B cell (primary cell): ENCODE results near the gene NOL4L.

Experiments
- EZH2 ChIP-seq: IDR thresholded peaks from 2 replicates; pipeline ENCODE4 v1.6.1; 2012; ENCODE audit warnings: borderline replicate concordance, low read depth, mild to moderate bottlenecking, moderate library complexity, low read length; ENCODE audit not compliant: insufficient read depth, poor library complexity, severe bottlenecking
- TF ChIP-seq, protein P1 (sequence below): fragments of 200-600 bp; IDR thresholded peaks from one replicate; pipeline ENCODE4 v1.8.0; 2022; ENCODE audit warnings: antibody characterized with exemption, mild to moderate bottlenecking

GRCh38 chr20:32581839-32582658 lies 3.1 kb downstream of the NOL4L start:
- TF ChIP-seq, protein P1, sequence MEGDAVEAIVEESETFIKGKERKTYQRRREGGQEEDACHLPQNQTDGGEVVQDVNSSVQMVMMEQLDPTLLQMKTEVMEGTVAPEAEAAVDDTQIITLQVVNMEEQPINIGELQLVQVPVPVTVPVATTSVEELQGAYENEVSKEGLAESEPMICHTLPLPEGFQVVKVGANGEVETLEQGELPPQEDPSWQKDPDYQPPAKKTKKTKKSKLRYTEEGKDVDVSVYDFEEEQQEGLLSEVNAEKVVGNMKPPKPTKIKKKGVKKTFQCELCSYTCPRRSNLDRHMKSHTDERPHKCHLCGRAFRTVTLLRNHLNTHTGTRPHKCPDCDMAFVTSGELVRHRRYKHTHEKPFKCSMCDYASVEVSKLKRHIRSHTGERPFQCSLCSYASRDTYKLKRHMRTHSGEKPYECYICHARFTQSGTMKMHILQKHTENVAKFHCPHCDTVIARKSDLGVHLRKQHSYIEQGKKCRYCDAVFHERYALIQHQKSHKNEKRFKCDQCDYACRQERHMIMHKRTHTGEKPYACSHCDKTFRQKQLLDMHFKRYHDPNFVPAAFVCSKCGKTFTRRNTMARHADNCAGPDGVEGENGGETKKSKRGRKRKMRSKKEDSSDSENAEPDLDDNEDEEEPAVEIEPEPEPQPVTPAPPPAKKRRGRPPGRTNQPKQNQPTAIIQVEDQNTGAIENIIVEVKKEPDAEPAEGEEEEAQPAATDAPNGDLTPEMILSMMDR: no peak
- no peak for TF ChIP-seq EZH2
